Sigmoid colon (tissue), 7 donors: Measurements from ENCODE around the gene RTRAF. TPM values are rescaled to one million over a fixed set of nuclear protein-coding genes. Genes with fewer than 3 reads are reported as not detected.

Experiments
- DNase-seq: peaks from one replicate; pipeline ENCODE4 v3.0.0-alpha.2; 2019
- H3K27ac ChIP-seq, 4 donors: fragments of 200-600 bp; sonication (generic); one replicate each; pipeline ENCODE4 v1.5.1; 2016 to 2019; ENCODE audit warnings: mild to moderate bottlenecking in 1 of 4
- H3K27me3 ChIP-seq, 3 donors: fragments of 200-600 bp; sonication (generic); one replicate each; pipeline ENCODE4 v1.5.1; 2019; ENCODE audit warnings: mild to moderate bottlenecking in 1 of 3
- H3K36me3 ChIP-seq, 4 donors: fragments of 200-600 bp; sonication (generic); one replicate each; pipeline ENCODE4 v1.5.1; 2016 to 2019
- H3K4me1 ChIP-seq, 4 donors: fragments of 200-600 bp; sonication (generic); one replicate each; pipeline ENCODE4 v1.5.1; 2017 to 2019
- H3K4me3 ChIP-seq, 4 donors: fragments of 200-600 bp; sonication (generic); one replicate each; pipeline ENCODE4 v1.5.1; 2017 to 2019; ENCODE audit warnings: mild to moderate bottlenecking in 2 of 4, moderate library complexity in 1 of 4
- H3K9me3 ChIP-seq, 4 donors: fragments of 200-600 bp in 3 of 4; sonication (generic) in 3 of 4; one replicate each; pipeline versions ENCODE4 v1.5.1 to v1.6.1; 2013 to 2019
- CTCF ChIP-seq, 4 experiments: fragments of 450-650 bp in 3 of 4; fragments of 200-600 bp in 1 of 4; IDR thresholded peaks; one replicate each; pipeline ENCODE4 v1.5.1; 2016 to 2019; ENCODE audit warnings: antibody characterized with exemption in 4 of 4, mild to moderate bottlenecking in 3 of 4, moderate library complexity in 2 of 4
- EP300 ChIP-seq, 4 donors: sonication (generic); formaldehyde crosslinking; IDR thresholded peaks; one replicate each; pipeline ENCODE4 v1.6.1; 2017; ENCODE audit warnings: antibody characterized with exemption in 4 of 4
- POLR2A ChIP-seq, 2 donors: fragments of 450-650 bp; IDR thresholded peaks; one replicate each; pipeline ENCODE4 v1.6.1; 2016; ENCODE audit warnings: antibody characterized with exemption in 2 of 2, mild to moderate bottlenecking in 2 of 2, moderate library complexity in 2 of 2
- POLR2AphosphoS5 ChIP-seq, 4 donors: sonication (generic); formaldehyde crosslinking; IDR thresholded peaks; one replicate each; pipeline ENCODE4 v1.6.1; 2017; ENCODE audit warnings: antibody characterized with exemption in 4 of 4
- WGBS, 2 donors: extraction: QIAGEN DNeasy Blood & Tissue Kit; methylation state at CpG; one replicate each; pipeline ENCODE4 v1.1.7; 2013; 5-methylcytosine and 5-hydroxymethylcytosine counted together
- intact Hi-C: fragments of 100-400 bp; cut with DNase I; formaldehyde crosslinking; loops from one replicate; pipeline ENCODE4 v1.15.1; 2023
- polyA plus RNA-seq, 3 donors: library from polyadenylated mRNA; stranded (reverse); fragments of 200-250 nt; gene quantifications; one replicate each; pipeline ENCODE4 v1.2.3, GENCODE V29; 2013
- total RNA-seq, 4 donors: library from RNA; depleted of rRNA; stranded (reverse); fragments of >200 nt; gene quantifications; one replicate each; pipeline ENCODE4 v1.1.0, GENCODE V29; 2016
- donor health status: healthy with polysubstance abuse.
- donor health status: Bipolar disorder and iron deficiency.
- donor health status: healthy.

RTRAF gene
- total and polyA plus RNA-seq, 7 donors: 33.5 to 152 (median 76.0) TPM

DNA sequence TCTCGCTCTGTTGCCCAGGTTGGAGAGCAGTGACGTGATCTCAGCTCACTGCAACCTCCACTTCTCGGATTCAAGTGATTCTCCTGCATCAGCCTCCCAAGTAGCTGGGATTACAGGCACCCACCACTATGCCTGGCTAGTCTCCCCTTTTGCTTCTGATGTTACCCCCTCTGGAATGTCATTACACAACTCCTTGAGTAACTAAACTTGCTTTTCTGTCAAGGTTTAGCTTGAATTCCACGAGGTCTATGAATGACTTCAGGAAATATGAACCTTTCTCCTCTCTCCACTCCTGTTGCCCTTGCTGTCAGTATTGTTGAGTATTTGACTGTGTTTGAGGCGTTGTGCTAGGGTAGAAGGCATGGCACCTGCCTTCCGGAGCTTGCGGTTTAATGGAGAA lies 16.8 kb upstream of the RTRAF start:
- WGBS, 2 donors: 89 to 93% methylated on average over 7 of the region's 7 CpGs
- TF ChIP-seq POLR2A (IDR thresholded peaks at IDR 0.05) (no peak), CTCF (IDR thresholded peaks at IDR 0.05) (no peak)
- peaks cover 0 to 6% (median 0%) of the 10 kb centered on the region in 4 donors for H3K4me1 ChIP-seq
- no peak overlapping the region for H3K27ac ChIP-seq
- no peak overlapping the region for H3K4me3 ChIP-seq
- no peaks in the 10 kb centered on the region for H3K36me3 ChIP-seq
- intact Hi-C loops: no loop called here
- H3K9me3 ChIP-seq: no peaks in the 10 kb centered on the region
- no peaks in the 10 kb centered on the region for H3K27me3 ChIP-seq
- DNase-seq: no peak

DNA sequence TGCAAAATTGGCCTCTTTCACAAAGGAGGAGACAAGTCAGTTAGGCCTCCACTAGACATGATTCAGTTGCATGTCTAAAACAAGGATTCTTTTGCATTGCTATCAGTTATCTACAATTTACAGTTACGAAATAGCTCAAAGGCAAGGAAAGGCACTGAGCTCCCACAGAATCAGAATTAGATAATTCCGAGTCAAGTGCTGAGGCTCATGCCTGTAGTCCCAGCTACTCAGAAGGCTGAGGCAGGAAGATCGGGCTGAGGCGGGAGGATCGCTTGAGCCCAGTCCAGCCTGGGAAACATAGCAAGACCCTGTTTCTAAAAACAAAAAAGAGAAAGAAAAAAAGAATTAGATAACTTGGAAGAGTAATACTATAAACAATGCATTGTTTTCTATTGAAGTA lies 12.3 kb upstream of the RTRAF start:
- Histone ChIP-seq H3K4me3 (no peak overlapping the region), H3K9me3 (no peaks in the 10 kb centered on the region), H3K27me3 (no peaks in the 10 kb centered on the region), H3K36me3 (no peaks in the 10 kb centered on the region), H3K4me1 (peaks cover 0 to 10% (median 6%) of the 10 kb centered on the region in 4 donors), H3K27ac (no peak overlapping the region)
- TF ChIP-seq POLR2A (IDR thresholded peaks at IDR 0.05) (no peak), EP300 (IDR thresholded peaks at IDR 0.05) (no peak)
- WGBS, 2 donors: 96 to 98% methylated on average over 5 of the region's 5 CpGs
- intact Hi-C loops: loop anchor here (5.0 kb wide), 1 partner anchor 195 kb away; no protein-coding TSS in a partner anchor
- DNase-seq: no peak

DNA sequence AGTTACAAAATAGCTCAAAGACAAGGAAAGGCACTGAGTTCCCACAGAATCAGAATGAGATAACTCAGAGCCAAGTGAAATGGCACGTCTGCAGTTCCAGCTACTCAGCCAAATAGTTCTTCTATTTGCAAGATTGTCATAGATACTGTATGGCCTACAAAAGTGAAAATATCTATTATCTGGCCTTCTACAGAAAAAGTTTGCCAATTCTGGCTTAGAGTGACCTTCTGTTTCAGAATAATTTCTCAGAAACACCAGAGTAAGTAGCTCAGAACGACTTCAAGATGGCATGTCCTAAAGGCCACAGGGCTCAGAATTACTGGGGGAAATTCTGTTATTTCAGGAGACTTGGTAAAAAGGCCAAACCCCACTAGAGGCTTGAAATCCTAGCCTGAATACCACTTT lies 10.7 kb upstream of the RTRAF start:
- Histone ChIP-seq H3K36me3 (no peaks in the 10 kb centered on the region), H3K4me1 (peaks cover 0 to 10% (median 6%) of the 10 kb centered on the region in 4 donors), H3K4me3 (no peak overlapping the region), H3K27ac (peak overlapping the region; percentile 5 to 44 (median 24)), H3K27me3 (no peaks in the 10 kb centered on the region), H3K9me3 (no peaks in the 10 kb centered on the region)
- intact Hi-C loops: loop anchor here (2.0 to 5.0 kb wide), 2 partner anchors 118 to 196 kb away; partner anchors contain the start of gene GNG2
- 39 to 50% methylated on average over 2 of the region's 2 CpGs for WGBS, 2 donors
- TF ChIP-seq POLR2AphosphoS5 (IDR thresholded peaks at IDR 0.05) (no peak), CTCF (IDR thresholded peaks at IDR 0.05) (no peak), EP300 (IDR thresholded peaks at IDR 0.05) (no peak), POLR2A (IDR thresholded peaks at IDR 0.05) (no peak)
- no peak for DNase-seq

- Histone ChIP-seq H3K9me3 (no peaks in the 10 kb centered on the region), H3K4me1 (peaks cover 0 to 10% (median 6%) of the 10 kb centered on the region in 4 donors), H3K36me3 (no peaks in the 10 kb centered on the region), H3K27me3 (no peaks in the 10 kb centered on the region), H3K27ac (peak overlapping the region; percentile 5 to 44 (median 24)), H3K4me3 (no peak overlapping the region)
- WGBS, 2 donors: 25 to 28% methylated on average over 17 of the region's 17 CpGs
- intact Hi-C loops: loop anchor here (2.0 to 5.0 kb wide), 2 partner anchors 118 to 197 kb away; partner anchors contain the start of gene GNG2
- peak; percentile 90 for DNase-seq
- TF ChIP-seq POLR2A (IDR thresholded peaks at IDR 0.05): no peak
- peak; percentile 49 to 86 (median 80) for TF ChIP-seq CTCF (IDR thresholded peaks at IDR 0.05)
Measured at GRCh38 chr14:51979088-51979709, 10.1 kb upstream of the RTRAF start.

GRCh38 chr14:51981218-51981854 lies 8.0 kb upstream of the RTRAF start:
- DNase-seq: no peak
- Histone ChIP-seq H3K9me3 (no peaks in the 10 kb centered on the region), H3K27me3 (no peaks in the 10 kb centered on the region), H3K36me3 (no peaks in the 10 kb centered on the region), H3K4me3 (no peak overlapping the region), H3K27ac (no peak overlapping the region), H3K4me1 (peaks cover 0 to 10% (median 6%) of the 10 kb centered on the region in 4 donors)
- intact Hi-C loops: no loop called here
- WGBS, 2 donors: 85 to 88% methylated on average over 4 of the region's 4 CpGs
- no peak for TF ChIP-seq POLR2A (IDR thresholded peaks at IDR 0.05)
- no peak for TF ChIP-seq EP300 (IDR thresholded peaks at IDR 0.05)
- no peak for TF ChIP-seq CTCF (IDR thresholded peaks at IDR 0.05)
- no peak for TF ChIP-seq POLR2AphosphoS5 (IDR thresholded peaks at IDR 0.05)
